ENCODE data around the gene GASK1A.

Gene GASK1A

GRCh38 chr3:42942693-42943092, 36.4 kb upstream of the GASK1A start:
- no peaks in the 10 kb centered on the region for H3K27me3 ChIP-seq (ENCODE audit: low read length)
- H3K9me3 ChIP-seq (ENCODE audit: insufficient read depth, low read length), result no peaks in the 10 kb centered on the region
- no peak overlapping the region for H3K4me3 ChIP-seq (ENCODE audit: insufficient read depth, low read length, poor library complexity, severe bottlenecking)
- no peak for TF ChIP-seq EZH2phosphoT487 (conservative IDR thresholded peaks at IDR 0.05; ENCODE audit: low read length)
- no peak for TF ChIP-seq CTCF (IDR thresholded peaks at IDR 0.05; ENCODE audit: insufficient read depth, low read length, poor library complexity, severe bottlenecking)
- H3K36me3 ChIP-seq (ENCODE audit: low read length), result no peaks in the 10 kb centered on the region
- H4K20me1 ChIP-seq (ENCODE audit: low read depth, low read length), result no peaks in the 10 kb centered on the region
- H3F3A ChIP-seq (ENCODE audit: insufficient read depth), result no peaks in the 10 kb centered on the region
- no peaks in the 10 kb centered on the region for H3K79me2 ChIP-seq (ENCODE audit: insufficient read depth, low read length)
- no peaks in the 10 kb centered on the region for H3K9me2 ChIP-seq (replicated peaks; ENCODE audit: insufficient read depth, low read length)
- no peak overlapping the region for H2AFZ ChIP-seq (ENCODE audit: low read depth, low read length, severe bottlenecking)
- no peak overlapping the region for H3K4me2 ChIP-seq (ENCODE audit: low read depth, low read length, poor library complexity, severe bottlenecking)
- H3K27ac ChIP-seq (ENCODE audit: low read depth, low read length), result no peak overlapping the region
- no peak overlapping the region for H3K9ac ChIP-seq (ENCODE audit: low read length)

DNA sequence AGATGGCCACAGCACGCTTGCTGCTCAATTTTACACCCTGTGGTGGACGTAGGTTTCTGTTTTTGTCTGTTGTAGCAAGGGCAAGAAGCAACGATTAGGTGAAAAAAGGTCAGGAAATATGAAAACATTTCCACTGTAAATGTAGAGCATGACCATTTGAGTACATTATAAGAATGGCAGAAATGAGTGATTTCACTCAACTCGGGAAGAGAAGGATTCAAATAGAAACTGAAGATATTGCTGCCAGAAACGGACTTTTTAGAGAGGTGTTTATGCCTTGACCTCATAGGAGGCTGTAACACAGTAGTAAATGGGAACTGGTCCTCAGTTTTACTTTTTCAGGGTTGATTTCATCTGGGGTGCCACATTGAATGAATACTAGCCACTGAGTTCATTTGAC, 33.1 kb upstream of the GASK1A start:
- no peaks in the 10 kb centered on the region for H3F3A ChIP-seq (ENCODE audit: insufficient read depth)
- no peaks in the 10 kb centered on the region for H4K20me1 ChIP-seq (ENCODE audit: low read depth, low read length)
- H3K27me3 ChIP-seq (ENCODE audit: low read length), result no peaks in the 10 kb centered on the region
- H3K4me2 ChIP-seq (ENCODE audit: low read depth, low read length, poor library complexity, severe bottlenecking), result no peak overlapping the region
- H3K4me3 ChIP-seq (ENCODE audit: insufficient read depth, low read length, poor library complexity, severe bottlenecking), result no peak overlapping the region
- H3K9ac ChIP-seq (ENCODE audit: low read length), result no peak overlapping the region
- no peak for TF ChIP-seq CTCF (IDR thresholded peaks at IDR 0.05; ENCODE audit: insufficient read depth, low read length, poor library complexity, severe bottlenecking)
- TF ChIP-seq EZH2phosphoT487 (conservative IDR thresholded peaks at IDR 0.05; ENCODE audit: low read length), result no peak
- H3K9me2 ChIP-seq (replicated peaks; ENCODE audit: insufficient read depth, low read length), result no peaks in the 10 kb centered on the region
- no peaks in the 10 kb centered on the region for H3K9me3 ChIP-seq (ENCODE audit: insufficient read depth, low read length)
- no peak overlapping the region for H3K27ac ChIP-seq (ENCODE audit: low read depth, low read length)
- no peaks in the 10 kb centered on the region for H3K79me2 ChIP-seq (ENCODE audit: insufficient read depth, low read length)
- H3K36me3 ChIP-seq (ENCODE audit: low read length), result no peaks in the 10 kb centered on the region
- no peak overlapping the region for H2AFZ ChIP-seq (ENCODE audit: low read depth, low read length, severe bottlenecking)

- Histone ChIP-seq H3K27ac (ENCODE audit: low read depth, low read length) (no peak overlapping the region), H3K27me3 (ENCODE audit: low read length) (no peaks in the 10 kb centered on the region), H3K4me2 (ENCODE audit: low read depth, low read length, poor library complexity, severe bottlenecking) (no peak overlapping the region), H3F3A (ENCODE audit: insufficient read depth) (no peaks in the 10 kb centered on the region), H3K9ac (ENCODE audit: low read length) (no peak overlapping the region), H3K79me2 (ENCODE audit: insufficient read depth, low read length) (no peaks in the 10 kb centered on the region), H3K4me3 (ENCODE audit: insufficient read depth, low read length, poor library complexity, severe bottlenecking) (no peak overlapping the region), H3K36me3 (ENCODE audit: low read length) (no peaks in the 10 kb centered on the region), H3K9me3 (ENCODE audit: insufficient read depth, low read length) (no peaks in the 10 kb centered on the region), H4K20me1 (ENCODE audit: low read depth, low read length) (no peaks in the 10 kb centered on the region), H2AFZ (ENCODE audit: low read depth, low read length, severe bottlenecking) (no peak overlapping the region), H3K9me2 (replicated peaks; ENCODE audit: insufficient read depth, low read length) (no peaks in the 10 kb centered on the region)
- TF ChIP-seq CTCF (IDR thresholded peaks at IDR 0.05; ENCODE audit: insufficient read depth, low read length, poor library complexity, severe bottlenecking), result no peak
- TF ChIP-seq EZH2phosphoT487 (conservative IDR thresholded peaks at IDR 0.05; ENCODE audit: low read length), result no peak
Observed at GRCh38 chr3:42957573-42957972, 21.5 kb upstream of the GASK1A start.

- no peak overlapping the region for H3K4me2 ChIP-seq (ENCODE audit: low read depth, low read length, poor library complexity, severe bottlenecking)
- H2AFZ ChIP-seq (ENCODE audit: low read depth, low read length, severe bottlenecking), result no peak overlapping the region
- H3K4me3 ChIP-seq (ENCODE audit: insufficient read depth, low read length, poor library complexity, severe bottlenecking), result no peak overlapping the region
- no peaks in the 10 kb centered on the region for H3K9me2 ChIP-seq (replicated peaks; ENCODE audit: insufficient read depth, low read length)
- TF ChIP-seq CTCF (IDR thresholded peaks at IDR 0.05; ENCODE audit: insufficient read depth, low read length, poor library complexity, severe bottlenecking) (no peak), EZH2phosphoT487 (conservative IDR thresholded peaks at IDR 0.05; ENCODE audit: low read length) (no peak)
- no peaks in the 10 kb centered on the region for H3K9me3 ChIP-seq (ENCODE audit: insufficient read depth, low read length)
- H3K79me2 ChIP-seq (ENCODE audit: insufficient read depth, low read length), result no peaks in the 10 kb centered on the region
- no peaks in the 10 kb centered on the region for H3K27me3 ChIP-seq (ENCODE audit: low read length)
- no peaks in the 10 kb centered on the region for H3F3A ChIP-seq (ENCODE audit: insufficient read depth)
- no peak overlapping the region for H3K27ac ChIP-seq (ENCODE audit: low read depth, low read length)
- no peak overlapping the region for H3K9ac ChIP-seq (ENCODE audit: low read length)
- no peaks in the 10 kb centered on the region for H4K20me1 ChIP-seq (ENCODE audit: low read depth, low read length)
- H3K36me3 ChIP-seq (ENCODE audit: low read length), result no peaks in the 10 kb centered on the region
Observed at GRCh38 chr3:42960282-42960681, 18.8 kb upstream of the GASK1A start.

All from SU-DHL-6 (cell line).